SW480 (cell line): Measurements from ENCODE around the gene C5orf63.
"Not testable (repeated sequence)": the region's sequence is repeated elsewhere in the genome, so short reads cannot be mapped to it uniquely, and the experiment has no call there.

Experiments
- DNase-seq: peaks from one replicate; pipeline ENCODE4 v3.0.0-alpha.2; 2016; ENCODE audit warnings: low spot score

The C5orf63 gene

GRCh38 chr5:127072861-127073846 is at the start of gene C5orf63:
TSS of gene C5orf63 (minus strand) at chr5:127073502. CDS start at chr5:127058995, 14,507 bp downstream.
- DNase-seq = peak; percentile 84

DNA sequence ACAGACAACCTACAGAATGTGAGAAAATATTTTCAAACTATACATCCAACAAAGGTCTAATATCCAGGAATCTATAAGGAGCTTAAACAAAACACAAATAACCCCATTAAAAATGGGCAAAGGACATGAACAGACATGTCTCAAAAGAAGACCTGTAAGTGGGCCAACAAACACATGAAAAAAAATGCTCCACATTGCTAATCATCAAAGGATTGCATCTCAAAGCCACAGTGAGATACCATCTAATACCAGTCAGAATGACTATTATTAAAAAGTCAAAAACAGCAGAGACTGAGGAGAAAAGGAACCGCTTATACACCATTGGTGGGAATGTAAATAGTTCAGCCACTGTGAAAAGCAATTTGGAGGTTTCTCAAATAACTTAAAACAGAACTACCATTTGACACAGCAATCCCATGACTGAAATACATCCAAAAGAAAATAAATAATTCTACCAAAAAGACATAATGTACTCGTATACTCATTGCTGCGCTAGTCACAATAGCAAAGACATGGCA is 39.1 kb upstream of the C5orf63 start:
- no peak for DNase-seq

- no peak for DNase-seq
Observed at GRCh38 chr5:127111112-127111511, 37.8 kb upstream of the C5orf63 start.

- not testable (repeated sequence) for DNase-seq
Observed at GRCh38 chr5:127108624-127109260, 35.4 kb upstream of the C5orf63 start.

GRCh38 chr5:127101935-127102334 is 28.6 kb upstream of the C5orf63 start:
- DNase-seq = no peak

DNA sequence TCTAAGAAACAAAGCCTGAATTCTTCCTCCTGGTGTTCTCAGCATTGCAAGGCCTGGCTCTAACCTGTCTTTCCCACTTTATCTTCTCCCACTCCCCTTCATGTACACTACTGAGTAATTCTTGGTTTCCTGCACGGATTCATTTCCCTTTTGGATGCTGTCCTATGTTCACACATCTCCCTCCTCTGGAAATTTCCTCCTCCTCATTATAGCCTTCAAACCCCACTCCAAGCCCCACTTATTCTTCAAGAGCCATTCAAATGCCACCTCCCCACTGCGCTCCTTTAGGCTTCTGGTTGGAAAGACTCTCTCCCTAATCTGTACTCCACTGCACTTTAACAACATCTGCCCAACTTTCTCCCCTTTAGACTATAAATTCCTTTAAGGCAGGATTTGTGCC is 28.2 kb upstream of the C5orf63 start:
- no peak for DNase-seq

DNA sequence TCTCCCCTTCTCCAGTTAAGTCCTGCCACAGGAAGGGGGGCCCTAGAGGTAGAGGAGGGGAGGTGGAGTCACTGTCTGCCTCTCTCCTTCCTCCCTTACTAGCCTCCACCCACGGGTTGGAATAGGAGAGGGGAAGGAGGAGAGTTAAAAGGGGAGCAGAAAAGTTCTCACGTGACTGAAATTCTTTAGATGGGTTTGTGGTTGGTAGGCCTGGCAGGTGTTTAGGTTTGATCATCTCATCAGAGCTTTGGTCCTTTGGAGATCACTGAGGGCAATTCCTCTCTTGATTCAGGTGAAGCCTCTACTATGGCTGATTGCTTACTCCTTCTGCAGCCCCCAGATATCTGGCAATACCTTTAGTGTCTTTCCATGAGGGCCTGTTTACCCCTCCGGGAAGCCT is 24.9 kb upstream of the C5orf63 start:
- peak; percentile 71 for DNase-seq

GRCh38 chr5:127097278-127097677 is 24.0 kb upstream of the C5orf63 start:
- DNase-seq = no peak

DNA sequence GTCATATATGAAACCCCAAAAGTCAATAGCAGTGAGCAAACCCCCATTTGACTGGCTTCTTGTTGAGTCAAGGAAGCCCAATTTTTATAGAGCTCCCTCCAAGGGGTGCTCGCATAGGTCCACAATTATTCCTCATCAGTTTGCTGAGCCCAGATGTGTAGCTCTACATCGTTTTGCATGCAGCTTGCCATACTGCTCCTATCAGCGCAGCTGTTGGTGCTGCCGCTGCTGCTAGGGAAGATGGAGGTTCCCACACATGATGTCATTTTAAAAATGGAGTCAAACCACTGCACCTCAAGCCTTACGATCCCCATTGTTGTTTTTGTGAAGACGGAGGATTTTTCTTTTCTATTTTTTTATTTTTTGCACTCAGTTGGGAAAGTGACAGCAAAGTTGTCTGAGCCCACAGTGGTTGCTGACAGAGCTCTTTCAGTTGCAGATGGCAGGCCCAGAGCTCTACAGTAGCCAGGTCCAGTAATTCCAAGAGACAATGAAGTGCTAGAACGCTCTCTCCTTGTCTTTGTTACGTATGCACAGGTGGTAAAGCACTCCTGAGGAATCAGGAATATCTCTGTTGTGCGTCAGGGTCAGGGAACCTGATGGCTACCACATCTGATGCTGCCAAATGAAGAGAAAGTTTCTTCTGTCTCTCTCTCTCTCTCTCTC is 23.2 kb upstream of the C5orf63 start:
- DNase-seq = no peak

DNA sequence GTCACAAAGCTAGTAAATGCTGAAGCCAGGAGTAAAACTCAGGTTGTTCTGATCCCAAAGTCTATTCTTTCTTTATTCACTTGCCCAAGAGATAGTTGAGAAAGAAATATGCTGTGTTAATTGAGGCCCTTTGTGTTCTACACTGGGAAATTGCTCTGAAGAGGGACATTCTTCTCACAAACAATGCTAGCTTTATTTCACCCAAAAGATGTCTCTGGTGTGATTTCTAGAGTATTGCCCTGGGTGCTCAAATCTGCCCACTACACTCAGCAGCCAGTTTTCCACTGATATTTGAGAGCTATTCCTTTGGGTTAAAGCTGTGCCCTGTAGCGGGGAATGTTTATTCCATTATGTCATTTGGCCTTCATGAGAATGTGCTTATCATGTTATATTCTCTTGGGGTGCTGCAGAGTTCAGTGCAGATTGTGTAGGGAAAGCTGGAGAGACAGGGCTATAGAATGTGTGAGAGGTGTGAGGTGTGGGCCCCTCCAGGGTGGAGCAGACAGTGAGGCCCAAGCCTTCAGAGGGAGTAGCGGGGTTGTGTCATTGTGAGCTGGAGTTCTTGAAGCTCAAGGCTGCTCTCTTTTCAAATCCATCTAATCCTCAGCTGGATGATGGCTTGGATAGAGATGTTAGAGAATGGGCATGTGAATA is 21.0 kb upstream of the C5orf63 start:
- no peak for DNase-seq

DNA sequence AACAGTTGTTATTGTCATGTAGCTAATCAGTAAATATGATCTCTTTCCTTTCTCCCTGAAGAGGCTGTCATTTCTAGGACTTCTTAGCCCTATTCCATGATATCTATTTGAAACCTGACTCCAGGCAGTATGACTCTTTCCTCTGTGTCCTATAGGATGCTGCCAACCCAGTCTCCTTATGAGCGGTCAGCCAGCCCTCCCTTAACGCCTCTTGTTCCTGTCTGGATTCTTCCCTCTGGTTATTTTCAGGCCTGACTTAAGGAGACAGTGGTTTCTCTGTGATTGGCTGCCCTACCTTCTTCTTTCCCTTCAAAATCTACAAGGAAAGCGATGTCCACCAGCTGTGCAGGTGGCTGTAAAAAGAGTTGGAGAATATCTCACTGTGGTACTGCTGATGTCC is 19.4 kb upstream of the C5orf63 start:
- DNase-seq = no peak

- no peak for DNase-seq
Observed at GRCh38 chr5:127089191-127089590, 15.9 kb upstream of the C5orf63 start.

DNA sequence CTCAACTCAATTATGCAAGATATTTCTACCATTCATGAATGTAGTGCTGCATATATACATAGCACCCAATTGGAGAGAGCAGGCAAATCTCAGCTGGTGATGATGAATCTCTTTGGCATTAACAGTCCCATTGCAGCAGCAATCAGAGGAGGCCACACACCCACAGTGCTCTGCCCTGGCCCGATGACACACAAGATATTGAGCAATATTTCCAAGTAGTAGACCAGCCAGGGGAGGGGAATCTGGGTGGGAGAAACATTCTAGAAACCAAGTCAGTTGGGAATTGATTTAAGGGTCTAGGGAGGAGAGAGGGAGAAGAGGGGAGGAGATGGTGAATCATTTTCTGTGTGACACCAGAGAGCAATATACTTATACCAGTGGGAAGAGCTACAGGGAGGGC is 14.9 kb upstream of the C5orf63 start:
- DNase-seq = peak; percentile 28

DNA sequence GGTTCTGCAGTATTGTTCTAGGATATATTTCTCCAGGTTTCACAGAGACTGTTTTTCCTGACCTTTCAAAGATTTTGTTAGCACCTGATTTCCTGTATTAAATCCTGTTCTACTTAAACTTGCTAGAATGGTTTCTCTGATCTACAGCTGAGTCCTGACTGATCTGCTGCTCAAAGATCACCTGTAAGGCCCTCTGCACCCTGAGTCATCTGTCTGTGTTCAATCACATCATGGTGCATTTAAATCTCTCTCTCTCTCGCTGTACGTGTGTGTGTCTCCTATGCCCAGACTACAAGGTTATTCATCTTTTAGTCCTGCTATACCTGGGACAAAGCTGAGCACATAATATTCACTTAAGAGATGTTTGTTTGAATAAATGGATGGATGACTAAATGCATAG is 13.3 kb upstream of the C5orf63 start:
- DNase-seq = no peak

GRCh38 chr5:127085796-127086195 is 12.5 kb upstream of the C5orf63 start:
- no peak for DNase-seq

DNA sequence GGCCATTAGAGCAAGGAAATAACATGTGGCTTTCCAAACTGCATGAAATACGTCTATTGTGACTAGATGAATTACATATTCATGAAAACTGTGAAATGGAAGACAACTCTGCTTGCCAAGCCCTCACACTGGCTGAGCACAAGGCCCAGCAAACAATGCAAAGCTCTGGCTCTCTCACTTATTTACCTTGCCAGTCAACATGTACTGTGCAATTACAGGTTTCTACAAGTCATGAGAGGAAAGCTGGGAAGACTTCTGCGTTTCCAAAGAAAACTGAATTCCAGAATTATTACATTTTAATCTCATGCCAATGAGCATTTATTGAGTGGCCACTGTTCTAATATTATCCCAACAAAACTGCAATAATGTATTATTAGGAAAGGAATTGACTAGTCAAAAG is 12.1 kb upstream of the C5orf63 start:
- DNase-seq = no peak

DNA sequence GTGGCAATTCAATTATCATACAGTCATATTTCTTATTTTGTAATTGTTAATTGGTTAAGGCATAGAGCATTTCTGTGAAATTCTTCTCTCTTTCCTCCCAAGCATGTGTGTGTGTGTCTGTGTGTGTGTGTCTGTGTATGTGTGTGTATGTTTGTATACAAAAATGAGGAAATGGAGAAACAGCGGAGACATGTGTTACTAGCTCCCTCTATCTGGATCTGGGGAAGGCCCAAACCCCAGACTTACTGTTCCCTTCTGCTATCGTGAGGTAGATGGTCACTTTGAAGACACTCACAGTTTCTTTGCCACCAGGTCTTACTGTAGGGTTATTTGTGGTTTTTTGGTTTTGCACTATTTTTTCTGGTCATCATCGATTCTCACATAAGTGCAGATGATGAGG is 11.4 kb upstream of the C5orf63 start:
- DNase-seq = no peak

GRCh38 chr5:127083711-127084110 is 10.4 kb upstream of the C5orf63 start:
- no peak for DNase-seq

DNA sequence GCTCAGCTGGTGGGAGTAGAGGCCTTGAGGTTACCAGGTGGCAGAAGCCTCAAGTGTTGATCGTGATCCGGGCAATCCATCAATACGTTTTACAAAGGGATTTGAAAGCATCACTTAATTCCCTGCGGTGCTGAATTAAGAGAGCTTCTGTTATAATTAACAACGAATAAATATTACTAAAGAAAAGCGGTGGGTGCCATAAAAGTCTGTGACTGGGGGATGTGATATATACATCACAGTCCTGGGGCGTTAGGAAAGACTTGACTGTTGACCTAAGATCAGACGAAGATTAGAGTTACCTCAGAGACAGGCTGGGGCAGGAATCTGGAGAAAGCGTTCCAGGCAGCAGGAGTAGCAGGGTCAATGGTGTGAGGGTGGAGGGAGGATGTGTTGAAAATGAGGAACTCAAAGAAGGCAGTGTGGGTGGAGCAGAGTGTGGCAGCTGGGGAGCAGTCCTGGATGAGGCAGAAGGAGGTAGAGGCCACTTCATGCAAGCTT is 6.7 kb upstream of the C5orf63 start:
- no peak for DNase-seq

DNA sequence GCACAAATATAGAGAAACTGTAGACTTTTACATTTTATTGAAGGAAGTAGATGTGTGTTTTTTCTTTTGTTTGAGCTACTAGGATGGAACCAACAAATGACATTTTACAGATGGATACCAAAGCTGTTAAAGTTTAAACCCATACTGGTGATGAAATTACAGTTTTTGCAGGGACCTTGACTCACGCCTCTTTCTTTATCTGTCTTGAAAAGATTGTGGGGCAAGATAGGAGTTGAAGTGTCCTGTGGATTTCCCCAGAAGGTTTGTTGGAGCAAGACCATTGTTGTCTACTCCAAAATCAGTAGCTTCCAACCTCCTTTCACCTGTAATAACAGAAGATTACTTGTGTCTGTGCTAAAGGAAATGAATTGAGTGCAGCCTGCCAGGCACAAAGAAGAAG is 4.1 kb upstream of the C5orf63 start:
- no peak for DNase-seq

DNA sequence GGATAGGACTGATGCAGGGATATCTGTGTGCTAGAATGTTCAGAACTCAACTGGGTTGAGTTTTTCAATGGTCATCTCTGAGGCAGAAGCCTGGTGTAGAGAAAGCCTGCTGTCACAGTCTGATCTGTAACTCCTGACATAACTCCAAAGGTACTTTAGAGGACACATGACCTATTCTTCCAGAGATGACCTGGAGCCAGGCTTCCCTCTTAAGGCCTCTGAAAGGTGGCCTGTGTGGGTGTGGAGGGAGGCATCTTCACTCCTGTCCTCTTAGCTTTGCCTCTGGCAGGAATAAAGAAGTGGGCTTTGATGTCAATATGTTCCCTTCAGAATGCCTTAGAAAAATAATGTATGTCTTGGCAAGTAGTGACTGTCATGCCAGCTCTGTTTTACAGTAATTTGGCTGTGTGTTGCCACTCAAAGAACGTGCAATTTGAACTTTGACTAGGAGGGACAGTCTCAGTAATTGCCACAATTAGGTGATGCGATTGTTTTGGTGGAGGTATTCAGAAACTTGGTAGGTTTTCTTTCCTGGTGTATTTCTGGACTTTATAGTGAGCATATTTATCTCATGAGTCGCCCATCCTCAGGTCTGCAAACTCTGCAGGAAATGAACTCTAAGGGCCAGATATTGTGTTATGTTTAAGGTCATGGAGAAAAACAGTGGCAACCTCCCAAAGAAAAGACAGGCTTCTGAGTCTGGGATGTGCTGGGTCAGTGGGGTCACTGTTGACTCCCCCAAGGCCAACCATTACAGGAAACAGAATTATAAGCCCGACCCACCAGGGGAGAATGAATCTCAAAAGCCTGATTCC is 3.2 kb upstream of the C5orf63 start:
- no peak for DNase-seq
